ENCODE data around the gene ASB16.
"Not testable (repeated sequence)": the region's sequence is repeated elsewhere in the genome, so short reads cannot be mapped to it uniquely, and the experiment has no call there.

ASB16 gene, protein sequence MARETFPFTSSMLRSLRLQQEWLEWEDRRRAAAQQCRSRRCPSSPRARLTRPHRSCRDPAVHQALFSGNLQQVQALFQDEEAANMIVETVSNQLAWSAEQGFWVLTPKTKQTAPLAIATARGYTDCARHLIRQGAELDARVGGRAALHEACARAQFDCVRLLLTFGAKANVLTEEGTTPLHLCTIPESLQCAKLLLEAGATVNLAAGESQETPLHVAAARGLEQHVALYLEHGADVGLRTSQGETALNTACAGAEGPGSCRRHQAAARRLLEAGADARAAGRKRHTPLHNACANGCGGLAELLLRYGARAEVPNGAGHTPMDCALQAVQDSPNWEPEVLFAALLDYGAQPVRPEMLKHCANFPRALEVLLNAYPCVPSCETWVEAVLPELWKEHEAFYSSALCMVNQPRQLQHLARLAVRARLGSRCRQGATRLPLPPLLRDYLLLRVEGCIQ
- 0 to 0.46 (median 0) reads per million in 4 donors for total RNA-seq

DNA sequence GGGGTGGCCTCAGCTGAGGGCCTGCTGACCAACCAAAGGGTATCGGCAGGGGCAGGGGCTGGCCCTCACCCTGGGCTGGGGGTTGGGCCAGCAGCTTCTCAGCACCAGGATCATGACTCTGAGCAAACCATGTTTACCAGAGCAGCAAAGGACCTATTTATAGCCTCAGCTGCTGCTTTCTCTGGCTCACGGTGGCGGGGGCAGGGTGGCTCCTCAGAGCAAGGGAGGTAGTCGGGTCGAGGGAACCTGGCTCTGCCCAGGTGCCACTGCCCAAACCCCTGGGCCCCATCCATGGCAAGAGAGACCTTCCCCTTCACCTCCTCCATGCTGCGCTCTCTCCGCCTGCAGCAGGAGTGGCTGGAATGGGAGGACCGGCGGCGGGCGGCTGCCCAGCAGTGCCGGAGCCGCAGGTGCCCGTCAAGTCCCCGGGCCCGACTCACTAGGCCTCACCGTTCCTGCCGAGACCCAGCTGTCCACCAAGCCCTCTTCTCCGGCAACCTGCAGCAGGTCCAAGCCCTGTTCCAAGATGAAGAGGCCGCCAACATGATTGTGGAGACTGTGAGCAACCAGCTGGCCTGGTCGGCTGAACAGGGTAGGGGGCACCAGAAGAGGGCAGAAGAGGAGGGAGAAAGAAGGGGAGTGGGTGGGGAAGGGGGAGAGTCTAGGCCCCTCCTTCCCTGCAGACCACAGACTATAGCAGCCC is at the start of gene ASB16:
ASB16 (plus strand) TSS at position 206 of the 703 bp plus-strand sequence; CDS start at position 292, 86 bp downstream.
- DNase-seq: no peak

DNA sequence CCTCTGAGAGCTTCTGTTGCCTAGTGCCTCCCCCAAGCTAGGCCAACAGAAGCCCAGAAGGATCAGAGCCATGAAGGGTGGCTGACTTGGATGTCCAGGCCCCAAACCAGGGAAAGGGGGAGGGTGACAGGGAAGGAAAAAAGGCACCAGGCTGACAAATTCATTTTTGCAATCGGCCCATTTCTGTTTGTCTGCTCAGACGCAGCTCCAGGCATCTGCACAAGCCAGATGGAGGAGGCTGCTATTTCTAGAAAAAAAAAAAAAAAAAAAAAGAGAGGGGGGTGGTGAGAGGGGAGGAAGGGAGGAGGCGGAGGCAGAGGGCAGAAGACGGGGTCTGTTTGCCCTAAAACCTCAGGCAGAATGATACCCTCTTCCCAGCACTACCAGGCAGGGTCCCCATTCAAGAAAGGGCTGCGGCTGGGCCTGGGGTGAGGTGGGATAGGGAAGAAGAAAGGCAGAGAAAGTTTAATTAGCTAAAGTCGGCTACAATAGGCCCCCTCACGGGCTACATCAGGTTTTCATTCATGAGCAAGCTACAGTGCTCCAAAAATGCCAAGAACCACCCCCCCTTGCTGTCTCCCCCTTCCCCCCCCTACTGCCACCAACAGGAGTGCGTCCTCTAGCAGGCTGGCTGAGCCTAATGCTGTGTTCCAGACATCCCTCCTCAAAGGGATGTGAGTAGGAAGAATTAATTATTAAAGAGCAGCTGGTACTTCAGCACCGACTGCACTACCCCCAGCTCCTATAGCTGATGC is 49.5 kb upstream of the ASB16 start:
- DNase-seq: no peak

DNA sequence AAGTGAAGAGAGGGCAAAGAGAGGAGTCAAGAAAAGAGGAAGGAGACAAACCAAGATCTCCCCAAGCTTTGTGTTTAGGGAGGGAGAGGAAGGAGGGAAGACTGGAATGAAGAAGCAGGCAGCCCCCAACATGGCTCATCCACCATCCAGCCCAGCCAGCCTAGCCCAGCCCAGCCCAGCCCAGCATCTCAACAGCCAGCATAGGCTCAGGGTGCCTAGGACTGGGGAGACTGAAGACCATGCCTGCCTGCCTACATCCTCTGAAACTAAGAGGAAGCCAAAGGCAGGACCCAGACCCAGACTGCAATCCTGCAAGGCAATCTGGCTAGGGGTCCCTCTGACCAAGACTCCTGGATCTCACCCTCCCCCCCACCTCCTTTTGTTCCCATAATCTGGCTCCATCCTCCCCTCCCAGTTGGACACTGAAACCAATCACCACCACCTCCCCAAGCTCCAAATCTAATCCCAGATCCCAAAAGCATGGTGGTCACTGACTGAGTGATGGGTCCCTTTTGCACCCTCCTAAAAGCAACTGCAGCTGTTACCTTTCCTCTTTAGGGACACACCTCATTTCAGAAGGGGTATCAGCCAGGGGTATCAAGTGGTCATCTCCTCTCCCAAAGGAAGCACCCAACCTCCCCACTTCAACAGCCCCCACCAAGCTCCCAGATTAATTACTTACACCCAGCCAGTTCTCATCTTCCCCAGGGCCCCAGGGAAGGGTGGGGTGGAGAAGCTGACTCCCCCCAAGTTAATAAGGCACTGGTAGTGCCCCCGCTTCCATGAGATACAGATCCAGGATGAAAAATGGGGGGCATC is 48.3 kb upstream of the ASB16 start:
- DNase-seq: no peak

DNA sequence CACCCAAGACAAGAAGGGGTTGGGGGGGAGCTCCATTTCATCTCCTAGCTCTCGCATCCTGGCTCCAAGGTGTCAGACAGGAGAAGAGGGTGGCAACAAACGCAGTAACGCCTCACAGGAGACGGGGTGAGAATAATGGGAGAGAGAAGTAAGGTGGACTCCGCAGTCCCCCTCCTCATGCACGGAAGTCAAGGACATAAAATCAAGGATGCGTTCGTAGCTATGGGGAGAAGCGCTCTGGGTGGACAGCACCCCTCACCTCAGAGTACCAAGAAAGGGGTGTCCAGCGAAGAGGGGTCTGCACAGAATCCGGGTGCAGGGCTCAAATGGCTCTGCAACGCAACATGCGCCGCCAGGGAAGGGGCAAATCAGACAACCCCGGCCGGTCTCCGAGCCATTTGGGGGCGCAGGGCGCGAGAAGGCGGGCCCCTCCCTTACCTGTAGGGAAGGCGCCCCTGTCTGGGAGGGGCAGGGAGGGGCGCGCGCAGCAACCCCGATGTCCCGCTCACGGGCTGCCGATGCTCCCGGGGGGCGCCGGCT is 47.6 kb upstream of the ASB16 start:
- DNase-seq: peak in 1 of 5 donors; percentile 26

DNA sequence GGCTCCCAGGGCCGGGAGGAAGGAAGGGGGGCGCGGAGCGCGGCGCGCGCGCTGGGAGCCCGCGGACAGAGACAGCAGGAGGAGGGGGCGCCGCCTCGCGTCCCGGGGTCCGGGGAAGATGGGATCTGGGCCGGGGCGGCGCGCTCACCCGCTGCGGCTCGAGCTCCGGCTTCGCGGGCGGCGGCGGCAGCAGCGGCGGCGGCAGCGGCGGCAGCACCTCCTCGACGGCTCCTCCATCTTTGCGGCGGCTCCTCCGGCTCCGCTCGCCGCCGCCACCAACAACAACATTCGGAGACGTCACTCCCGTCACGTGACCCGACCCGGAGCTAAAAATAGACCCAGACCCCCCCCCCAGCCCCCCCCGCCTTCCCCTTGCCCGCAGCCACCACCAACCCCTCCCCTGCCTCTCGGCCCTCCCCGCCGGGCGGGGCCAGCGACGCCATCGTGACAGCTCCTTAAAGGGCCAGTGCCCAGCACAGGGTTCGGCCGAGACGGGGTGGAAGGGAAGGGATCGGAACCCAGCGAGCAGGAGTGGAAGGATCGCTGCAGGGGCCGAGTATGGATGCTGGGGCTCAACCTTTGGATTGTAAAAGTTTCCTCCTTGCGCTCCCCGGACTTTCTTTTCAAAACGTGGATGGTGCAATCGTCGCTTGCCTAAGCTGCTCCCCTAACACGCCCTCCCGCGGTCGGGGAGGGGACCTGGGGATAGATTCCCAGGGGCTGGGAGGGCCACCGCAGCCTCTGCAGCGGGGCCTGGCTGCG is 47.0 kb upstream of the ASB16 start, which contains the start of gene HDAC5:
HDAC5 (minus strand) TSS at position 286 of the 762 bp plus-strand sequence. CDS start 6,126 bp downstream, outside the sequence.
- DNase-seq: peak; percentile 88 to 94 (median 92)

DNA sequence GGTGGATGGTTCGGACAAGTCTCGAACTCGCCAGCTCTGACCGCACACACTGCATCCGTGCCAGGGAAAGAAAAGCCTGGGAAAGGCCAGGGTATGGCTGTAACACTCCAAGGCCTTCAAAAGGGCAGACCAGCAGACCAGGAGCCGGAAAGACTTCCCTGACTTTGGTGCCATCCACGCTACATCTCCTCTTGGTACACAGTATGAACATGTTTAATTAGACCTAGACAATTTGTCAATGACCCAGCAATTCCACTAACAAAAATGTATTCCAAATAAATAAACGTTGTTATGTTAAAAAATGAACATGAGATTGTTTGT is 46.4 kb upstream of the ASB16 start:
- DNase-seq: no peak

DNA sequence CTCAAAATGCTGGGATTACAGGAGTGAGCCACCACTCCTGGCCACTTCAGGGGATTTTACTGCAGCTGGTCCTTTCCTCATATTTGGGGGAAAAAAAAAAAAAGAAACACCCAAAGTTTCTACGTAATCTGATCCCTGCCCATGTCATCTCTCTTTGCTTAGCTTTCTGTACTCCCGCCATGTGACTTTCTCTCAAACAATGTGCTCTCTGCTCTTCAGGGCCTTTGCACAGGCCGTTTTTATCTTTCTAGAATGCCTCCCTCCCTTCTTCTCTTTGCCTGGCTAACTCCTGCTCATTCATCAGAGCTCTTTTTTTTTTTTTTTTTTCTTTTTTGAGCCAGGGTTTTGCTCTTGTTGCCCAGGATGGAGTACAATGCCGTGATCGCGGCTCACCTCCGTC is 42.1 kb upstream of the ASB16 start:
- DNase-seq: no peak

DNA sequence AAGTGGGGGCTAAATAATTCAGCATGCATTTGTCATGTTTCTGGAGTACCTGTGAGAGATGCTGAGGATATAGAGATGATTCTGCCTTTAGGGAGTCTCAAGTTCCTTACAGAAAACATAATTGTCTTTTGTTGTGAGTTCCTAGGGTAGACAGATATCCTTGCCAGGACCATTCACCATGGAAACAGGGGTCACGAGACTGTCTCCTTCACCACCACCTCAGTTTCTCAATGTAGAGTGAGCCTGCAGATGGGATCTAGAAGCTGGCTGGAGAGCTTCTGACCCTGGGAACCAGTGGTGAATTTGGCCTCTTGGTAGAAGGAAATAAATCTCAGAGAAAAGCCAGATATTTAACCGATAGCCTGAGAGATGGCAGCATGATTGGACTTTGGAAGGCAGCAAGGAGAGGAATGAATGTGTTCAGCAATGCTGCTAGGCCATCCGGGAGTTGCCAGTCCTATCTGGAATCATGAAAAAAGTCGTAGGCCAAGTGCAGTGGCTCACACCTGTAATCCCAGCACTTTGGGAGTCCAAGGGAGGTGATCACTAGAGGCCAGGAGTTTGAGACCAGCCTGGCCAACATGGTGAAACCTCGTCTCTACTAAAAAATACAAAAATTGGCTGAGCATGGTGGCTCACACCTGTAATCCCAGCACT is 39.7 kb upstream of the ASB16 start:
- no peak for DNase-seq

DNA sequence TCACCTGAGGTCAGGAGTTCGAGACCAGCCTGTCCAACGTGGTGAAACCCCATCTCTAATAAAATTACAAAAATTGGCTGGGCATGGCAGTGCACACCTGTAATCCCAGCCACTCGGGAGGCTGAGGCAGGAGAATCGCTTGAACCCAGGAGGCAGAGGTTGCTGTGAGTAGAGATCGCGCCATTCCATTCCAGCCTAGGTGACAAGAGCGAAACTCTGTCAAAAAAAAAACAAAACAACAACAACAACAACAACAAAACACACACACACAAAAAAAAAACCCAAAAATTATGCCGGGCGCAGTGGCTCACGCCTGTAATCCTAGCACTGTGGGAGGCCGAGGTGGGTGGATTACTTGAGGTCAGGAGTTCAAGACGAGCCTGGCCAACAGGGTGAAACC is 39.1 kb upstream of the ASB16 start:
- not testable (repeated sequence) for DNase-seq

DNA sequence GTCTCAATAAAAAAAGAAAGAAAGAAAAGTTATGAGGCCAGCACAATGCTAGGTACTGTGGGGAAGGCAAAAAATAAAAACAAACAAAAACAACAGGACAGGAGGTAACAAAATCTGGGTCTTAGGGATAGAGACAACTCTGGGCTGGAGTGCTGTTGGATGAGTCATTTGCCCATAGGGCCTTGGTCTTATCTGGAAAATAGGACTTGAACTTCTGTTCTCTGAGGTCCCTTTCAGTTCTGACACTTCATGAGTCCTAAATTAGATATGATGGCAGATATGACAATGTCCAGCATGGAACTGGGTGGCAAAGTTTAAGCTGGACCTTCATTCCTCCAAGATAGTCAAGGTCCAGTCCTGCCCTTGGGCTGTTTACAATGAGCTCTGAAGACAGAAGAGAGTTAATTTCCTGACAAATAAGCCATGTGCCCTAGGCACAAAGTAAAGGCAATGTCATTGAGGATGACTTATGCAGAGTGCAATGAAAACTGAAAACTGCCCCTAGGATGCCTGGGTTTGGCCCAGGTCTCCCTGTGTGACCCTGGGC is 38.2 kb upstream of the ASB16 start:
- no peak for DNase-seq

DNA sequence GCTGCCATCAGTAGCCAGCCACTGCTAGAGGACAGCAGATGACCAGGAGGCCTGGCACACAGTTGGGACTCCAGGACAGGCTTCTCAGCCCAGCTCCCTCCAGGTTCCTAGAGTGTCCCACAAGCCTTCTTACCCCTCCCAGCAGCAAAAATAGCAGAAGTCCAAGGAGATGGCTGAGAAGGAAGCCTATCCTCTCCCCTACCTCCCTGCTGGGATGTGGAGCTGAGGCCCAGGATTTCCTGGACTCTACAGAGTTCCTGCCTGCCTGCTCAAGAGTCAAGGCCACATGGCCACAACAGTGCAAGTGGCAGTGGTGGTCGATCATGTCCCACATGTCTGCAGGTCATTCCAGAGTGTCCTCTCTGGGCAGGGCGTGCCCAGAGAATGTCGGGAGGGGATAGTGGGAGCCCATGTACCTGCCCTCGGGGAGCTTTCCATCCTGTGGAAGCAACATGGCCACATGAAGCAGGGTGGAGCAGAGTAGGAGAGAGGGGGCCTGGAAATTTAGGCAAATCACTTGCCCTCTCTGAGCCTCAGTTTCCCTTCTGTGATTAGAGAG is 36.5 kb upstream of the ASB16 start:
- DNase-seq: no peak

DNA sequence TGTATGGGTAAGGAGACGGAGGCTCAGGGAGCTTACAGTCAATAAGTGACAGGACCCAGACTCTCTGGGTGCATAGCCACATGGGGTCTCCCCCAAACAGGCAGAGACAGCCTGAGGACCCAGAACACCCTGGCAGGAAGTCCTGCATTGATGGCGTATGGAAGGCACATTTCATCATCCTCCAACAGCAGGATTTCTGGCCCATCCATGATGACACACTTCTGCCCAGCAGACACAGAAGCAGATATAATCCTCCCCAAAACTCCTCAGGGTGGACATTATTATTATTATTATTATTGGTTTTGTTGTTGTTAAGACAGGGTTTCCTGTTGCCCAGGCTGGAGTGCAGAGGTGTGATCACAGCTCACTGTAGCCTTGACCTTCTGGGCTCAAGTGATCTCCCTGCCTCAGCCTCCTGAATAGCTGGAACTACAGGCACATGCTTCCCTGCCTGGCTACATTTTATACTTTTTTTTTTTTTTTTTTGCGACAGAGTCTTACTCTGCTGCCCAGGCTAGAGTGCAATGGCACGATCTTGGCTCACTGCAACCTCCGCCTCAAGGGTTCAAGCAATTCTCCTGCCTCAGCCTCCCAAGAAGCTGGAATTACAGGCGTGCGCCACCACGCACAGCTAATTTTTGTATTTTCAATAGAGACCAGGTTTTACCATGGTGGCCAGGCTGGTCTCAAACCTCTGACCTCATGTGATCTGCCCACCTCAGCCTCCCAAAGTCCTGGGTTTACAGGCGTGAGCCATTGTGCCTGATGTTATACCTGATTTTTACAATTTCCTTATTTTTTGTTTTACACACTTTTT is 35.5 kb upstream of the ASB16 start:
- no peak for DNase-seq

DNA sequence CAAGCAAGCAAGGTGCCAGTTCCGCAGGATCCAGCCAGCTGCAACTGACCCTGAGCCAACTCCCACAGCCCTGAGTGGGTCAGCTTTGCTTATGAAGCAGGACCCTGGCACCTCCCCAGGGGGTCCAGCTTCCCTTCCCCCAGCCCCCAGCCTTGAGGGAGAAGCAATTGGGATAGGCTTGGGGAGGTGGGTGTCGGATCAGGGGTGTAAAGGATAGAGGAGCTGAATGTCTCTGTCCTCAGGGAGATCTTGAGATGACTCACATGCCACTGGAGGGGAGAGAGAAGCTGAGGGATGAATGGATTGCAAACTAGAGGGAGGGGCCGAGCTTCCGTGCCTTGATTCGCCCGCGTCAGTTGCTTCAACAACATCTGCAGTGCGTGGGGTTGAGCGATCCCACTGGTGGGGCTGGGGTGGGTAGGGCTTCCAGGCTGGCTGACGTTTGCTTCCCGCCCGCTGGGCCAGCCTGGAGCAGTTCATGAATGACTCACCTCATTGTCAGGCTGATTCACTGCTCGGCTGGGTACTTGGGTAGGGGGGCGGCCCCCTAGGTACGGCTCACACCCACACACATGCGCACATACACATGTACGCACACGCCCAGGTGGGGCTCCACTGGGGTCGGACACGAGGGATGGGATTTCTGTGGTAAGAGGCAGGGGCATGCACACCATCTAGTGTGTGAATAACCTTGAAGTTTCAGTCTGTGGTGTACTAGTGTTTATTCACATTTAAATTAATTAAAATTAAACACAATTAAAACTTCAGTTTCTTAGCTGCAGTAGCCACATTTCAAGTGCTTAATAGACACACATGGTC is 32.4 kb upstream of the ASB16 start:
- peak in 2 of 5 donors; percentile 17 to 64 for DNase-seq

DNA sequence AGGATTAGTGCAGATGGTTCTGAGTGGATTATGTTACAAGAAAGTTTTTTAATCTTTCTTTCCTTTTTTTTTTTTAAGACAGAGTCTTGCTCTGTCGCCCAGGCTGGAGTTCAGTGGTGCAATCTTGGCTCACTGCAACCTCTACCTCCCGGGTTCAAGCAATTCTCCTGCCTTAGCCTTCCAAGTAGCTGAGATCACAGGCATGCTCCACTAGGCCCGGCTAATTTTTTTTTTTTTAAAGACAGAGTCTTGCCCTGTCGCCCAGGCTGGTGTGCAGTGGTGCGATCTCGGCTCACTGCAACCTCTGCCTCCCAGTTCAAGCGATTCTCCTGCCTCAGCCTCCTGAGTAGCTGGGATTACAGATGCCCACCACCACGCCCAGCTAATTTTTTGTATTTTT is 26.6 kb upstream of the ASB16 start:
- DNase-seq: not testable (repeated sequence)

DNA sequence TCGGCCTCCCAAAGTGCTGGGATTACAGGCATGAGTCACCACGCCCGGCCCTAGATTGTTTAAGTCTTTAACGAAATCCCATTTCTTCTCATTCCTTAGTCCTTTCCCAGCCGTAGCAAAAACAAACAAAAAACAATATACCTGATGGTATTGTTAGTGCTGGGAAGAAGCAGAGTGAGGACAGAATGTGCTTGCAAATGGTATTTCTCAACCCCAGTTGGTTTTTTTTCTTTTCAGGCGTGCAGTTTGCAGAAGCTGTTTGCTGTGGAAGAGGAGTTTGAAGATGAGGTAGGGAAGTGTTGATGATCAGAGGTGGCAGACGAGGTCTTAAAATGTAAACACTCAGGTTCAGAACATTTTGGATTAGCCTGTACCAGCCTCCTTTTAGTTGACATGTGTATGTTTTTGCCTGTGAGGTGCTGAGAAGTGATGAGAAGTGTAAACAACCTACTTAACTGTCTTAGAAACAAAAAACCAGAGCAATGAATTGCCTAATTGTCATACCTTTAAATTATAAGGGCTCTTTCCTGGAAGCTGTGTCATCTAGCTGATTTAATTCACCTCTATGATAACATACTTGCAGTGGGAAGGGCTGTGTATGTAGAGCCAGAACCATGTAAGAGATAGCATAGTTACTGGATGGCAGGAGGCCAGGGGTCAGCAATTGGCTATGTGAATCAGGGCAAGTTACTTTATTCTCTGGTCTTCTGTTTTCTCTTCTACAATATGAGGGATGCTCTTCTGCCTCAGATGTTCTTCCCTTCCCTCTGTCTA is 25.4 kb upstream of the ASB16 start:
- DNase-seq: no peak

DNA sequence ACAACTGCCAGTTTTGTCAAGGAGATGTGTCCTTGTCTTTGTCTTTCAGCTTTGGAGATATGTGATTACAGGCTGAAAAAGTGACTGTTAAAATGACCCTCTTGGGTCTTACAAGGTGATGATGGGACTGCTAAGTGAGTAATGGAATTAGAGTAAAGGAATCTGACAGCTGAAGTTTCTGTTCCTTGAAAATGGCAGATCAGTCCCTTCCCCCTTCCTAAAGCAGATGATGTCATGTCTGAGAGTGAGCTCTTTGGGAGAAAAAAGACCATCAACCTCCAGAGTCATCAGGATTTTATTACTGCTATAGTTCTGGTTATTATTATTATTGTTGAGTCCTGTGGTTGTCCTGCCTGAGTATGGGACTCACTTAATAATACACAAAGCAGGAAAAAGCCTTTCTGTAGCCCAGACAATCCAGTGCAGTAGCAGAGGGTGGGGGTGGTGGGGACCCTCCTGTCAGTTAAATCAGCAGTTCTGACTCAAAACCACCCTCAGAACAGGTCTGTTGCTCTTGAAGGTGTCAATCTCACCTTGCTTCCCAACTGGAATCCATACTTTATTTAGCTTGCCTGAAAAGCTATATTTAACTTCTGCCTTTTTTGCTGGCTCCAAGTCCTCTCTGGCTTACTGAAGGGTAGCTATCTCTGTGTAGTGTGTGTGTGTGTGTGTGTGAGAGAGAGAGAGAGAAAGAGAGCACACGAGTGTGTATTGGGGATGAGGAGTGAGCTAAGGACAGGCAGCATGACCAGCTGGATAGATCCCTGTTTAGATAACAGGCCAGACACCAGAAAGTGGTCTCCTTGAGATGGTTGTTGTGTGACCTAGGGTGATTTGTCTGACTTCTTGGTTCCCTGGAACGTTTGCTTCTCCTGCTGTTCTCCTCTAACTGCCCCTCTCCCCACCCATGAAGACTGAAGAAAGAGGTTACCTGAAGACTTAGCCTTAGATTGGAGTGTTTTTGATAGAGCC is 23.8 kb upstream of the ASB16 start:
- DNase-seq: no peak

All from T-helper 1 cell (primary cell).